IPS-NIHi7 (cell line): ENCODE measurements around the gene LILRA5.
"Not testable (repeated sequence)": the region's sequence is repeated elsewhere in the genome, so short reads cannot be mapped to it uniquely, and the experiment has no call there.

Source experiments
- DNase-seq: peaks from one replicate; pipeline ENCODE4 v3.0.0; 2012; ENCODE audit warnings: mixed read lengths; ENCODE audit errors: extremely low spot score

LILRA5 gene

GRCh38 chr19:54312436-54313377 lies at the start of gene LILRA5:
Gene LILRA5, minus strand, starts transcription at chr19:54313166. Its CDS starts 147 bp downstream, at chr19:54313019.
- no peak for DNase-seq

- DNase-seq = not testable (repeated sequence)
These were observed 48.9 kb upstream of the LILRA5 start for GRCh38 chr19:54361680-54362422.

GRCh38 chr19:54359149-54359820 lies 46.3 kb upstream of the LILRA5 start:
- not testable (repeated sequence) for DNase-seq

DNA sequence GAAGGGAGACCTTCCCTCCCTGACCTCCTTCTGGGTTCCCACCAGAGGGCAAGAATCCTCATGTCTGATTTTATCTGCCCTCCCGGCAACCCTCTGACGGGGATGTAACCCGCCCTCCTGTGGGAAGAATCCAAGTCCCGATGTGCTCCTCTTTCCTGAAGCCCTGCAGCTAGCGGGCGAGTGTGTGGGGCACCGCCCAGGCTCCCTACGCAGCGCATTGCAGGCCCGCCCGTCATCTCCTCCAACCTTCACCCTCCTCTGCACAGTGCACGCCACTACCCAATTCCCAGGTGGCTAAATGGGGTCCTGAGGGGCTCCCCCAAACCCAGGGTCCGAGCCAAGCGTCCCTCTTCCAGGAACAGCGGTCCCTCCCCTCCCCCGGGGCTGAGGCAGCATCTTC lies 44.4 kb upstream of the LILRA5 start:
- DNase-seq = no peak

GRCh38 chr19:54356444-54357056 lies 43.6 kb upstream of the LILRA5 start:
- DNase-seq = no peak

DNA sequence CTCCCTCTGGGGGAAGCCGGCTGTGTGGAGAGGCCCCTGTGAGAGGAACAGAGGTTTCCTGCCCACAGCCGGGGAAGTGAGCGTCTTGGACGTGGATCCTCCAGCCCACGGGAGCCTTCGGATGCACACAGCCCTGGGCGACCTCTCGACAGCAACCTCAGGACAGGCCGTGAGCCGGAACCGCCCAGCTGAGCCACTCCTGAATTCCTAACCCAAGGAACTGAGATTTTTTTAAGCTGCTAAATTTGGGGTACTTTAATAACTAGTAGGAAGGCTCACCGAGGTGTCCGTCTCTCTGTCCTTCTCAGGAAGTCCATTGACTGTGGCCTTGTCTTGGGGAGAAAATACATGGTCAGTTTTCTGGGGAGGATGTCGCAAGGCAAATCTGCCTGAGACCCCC lies 42.7 kb upstream of the LILRA5 start:
- no peak for DNase-seq

GRCh38 chr19:54354761-54355160 lies 41.8 kb upstream of the LILRA5 start:
- no peak for DNase-seq

DNA sequence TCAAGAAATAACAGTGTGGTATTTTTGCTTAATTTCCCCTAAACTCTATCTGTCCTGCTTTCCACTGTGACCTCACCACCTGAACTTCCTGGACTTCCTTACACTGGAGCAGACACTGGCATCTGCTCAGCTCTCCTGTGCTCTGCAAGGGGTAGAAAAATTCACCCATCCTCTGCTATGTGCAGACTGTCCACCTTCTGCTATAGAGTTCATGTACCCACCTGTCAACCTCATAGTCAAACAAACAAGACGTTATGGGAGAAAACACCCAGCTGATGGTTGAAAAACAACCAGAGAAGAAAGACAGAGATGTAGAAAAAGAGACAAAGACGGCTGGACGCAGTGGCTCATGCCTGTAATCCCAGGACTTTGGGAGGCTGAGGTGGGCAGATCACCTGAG lies 39.6 kb upstream of the LILRA5 start:
- no peak for DNase-seq

DNA sequence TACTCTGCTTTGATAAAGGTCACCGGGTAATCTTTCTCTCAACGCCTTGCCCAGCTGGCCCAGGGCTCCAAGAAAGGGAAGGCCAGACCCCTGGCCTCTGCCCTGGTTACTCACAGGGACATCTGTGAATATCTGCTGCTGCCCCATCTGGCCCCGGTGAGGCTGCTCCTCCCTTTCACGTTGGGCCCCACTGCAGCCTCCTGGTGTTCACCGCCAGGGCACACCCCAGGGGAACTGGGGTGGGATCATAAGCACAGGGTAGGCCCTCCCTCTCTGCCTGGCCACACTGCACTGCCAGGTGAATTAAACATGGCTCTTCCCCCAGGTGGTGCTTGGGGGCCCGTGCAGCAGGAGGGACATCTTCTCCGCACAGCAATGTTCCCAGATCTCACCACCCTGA lies 39.1 kb upstream of the LILRA5 start:
- DNase-seq = no peak

DNA sequence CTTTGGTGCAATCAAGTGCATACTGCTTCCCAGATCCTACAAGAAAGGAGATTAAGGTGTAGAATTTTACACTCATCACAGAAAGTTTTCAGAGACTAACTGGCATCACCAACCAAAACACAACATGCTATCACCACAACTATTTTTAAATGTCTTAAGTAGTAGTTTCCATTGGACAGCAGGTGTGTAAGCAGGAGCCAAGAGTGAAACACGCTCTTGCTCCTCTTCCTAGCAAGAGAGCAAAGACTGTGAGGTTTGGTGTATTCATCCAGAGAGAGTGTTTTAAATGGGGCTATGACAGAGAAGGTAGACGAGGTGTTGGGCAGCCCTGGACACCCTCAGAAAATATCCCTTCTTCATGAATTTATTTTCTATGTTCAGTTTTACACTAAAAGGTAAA lies 38.5 kb upstream of the LILRA5 start:
- DNase-seq = no peak

DNA sequence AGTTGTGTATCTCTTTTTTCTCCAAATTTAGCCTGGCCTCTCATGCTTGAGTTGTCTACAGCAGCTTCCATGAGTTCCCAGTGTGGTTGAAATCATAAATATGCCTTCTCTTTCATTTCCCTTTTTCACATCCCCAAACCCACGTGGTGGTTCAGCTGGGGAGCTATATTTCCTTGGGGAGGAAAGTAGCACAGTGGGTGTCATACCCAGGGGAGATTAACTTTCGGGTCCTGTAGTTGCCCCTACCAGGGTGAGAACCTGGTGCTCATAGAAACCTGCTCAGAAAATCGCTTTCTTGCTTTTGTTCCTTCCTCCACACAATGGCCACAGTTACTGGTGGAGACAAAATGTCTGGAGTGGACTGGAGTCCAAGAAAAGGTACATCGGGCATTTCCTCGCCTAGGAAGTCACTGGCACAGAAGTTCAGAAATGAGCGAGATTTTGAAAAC lies 33.0 kb upstream of the LILRA5 start:
- no peak for DNase-seq

GRCh38 chr19:54343868-54344267 lies 30.9 kb upstream of the LILRA5 start:
- DNase-seq = no peak

- DNase-seq = no peak
These were observed 28.3 kb upstream of the LILRA5 start for GRCh38 chr19:54341295-54341694.

GRCh38 chr19:54339646-54340358 lies 26.8 kb upstream of the LILRA5 start:
- DNase-seq = no peak

- DNase-seq = no peak
These were observed 25.6 kb upstream of the LILRA5 start for GRCh38 chr19:54338521-54338920.

DNA sequence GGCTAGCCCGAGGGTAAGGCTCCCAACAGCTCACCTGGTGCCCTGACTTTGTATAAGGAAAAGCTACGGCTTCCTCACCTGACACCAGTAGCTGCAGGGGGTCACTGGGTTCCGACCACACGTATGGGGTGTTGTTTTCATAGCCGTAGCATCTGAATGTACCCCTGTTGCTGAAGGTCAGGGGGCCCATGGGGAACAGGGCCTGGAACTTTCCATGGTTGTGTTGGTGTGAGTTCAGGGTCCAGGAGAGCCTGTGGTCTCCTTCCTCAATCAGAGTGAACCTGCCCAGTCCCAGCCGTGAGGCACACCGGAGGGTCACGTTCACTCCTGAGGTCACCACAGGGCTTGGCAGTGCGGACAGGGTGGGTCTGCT lies 24.9 kb upstream of the LILRA5 start:
- DNase-seq = no peak

GRCh38 chr19:54336893-54337857 lies 24.2 kb upstream of the LILRA5 start:
- no peak for DNase-seq

DNA sequence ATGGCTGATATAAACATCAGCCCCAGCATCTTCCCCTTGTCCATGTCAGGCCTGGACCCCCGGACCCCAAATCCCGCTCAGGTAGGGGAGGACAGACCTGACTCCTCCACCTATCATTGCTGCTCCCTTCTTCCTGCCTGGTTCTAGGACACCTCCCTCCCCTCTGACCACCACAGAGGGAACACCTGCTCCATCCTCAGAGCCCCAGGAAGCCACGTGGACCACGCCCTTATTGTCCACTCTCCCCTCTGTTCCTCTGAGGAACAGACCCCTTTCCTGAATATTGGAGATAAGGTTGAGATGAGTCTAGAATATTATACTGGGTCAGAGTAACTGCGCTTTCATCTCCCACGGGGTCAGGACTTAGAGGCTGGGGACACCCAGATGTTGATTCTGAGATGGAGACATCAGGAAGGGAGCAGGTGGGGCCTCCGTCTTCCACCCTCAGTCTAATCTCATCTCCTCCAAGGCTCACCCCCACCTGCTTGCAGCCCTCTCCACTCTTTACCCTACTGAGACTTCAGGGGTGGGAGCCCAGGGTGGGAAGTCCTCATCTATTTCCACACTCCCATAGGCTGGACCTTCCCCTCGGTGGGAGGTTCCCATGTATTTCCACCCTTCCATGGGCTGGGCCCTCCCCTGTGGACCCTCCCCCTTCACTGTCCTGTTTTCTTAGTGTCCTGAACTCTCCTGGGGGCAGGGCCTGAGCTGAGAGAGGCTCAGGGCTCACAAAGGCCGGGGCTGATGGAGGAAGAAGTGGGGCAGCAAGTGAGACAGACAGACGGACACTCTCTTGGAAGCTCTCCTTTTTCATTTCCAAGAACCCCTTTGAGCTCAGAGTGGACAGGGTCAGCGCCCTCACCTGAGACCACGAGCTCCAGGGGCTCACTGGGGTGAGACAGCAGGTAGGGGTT lies 23.3 kb upstream of the LILRA5 start:
- no peak for DNase-seq

GRCh38 chr19:54335164-54335563 lies 22.2 kb upstream of the LILRA5 start:
- DNase-seq = no peak
